SK-N-SH treated with all-trans-retinoic acid at 6 μM for 48 hours (cell line): ENCODE measurements around the gene C6orf89.

Experiments used
- ATAC-seq: fragments of 200-7000 bp; cut with Tn5 transposase; 3 replicates; pipeline ENCODE4 v1.9.1; 2020; ENCODE audit warnings: mild to moderate bottlenecking, moderate library complexity
- BACH2 ChIP-seq: fragments of 250-450 bp; sonication (Bioruptor Pico); IDR thresholded peaks from 2 replicates; pipeline ENCODE4 v1.9.0; 2021; ENCODE audit warnings: mild to moderate bottlenecking, borderline replicate concordance
- CSDC2 ChIP-seq: fragments of 250-450 bp; sonication (Bioruptor Pico); IDR thresholded peaks from 2 replicates; pipeline ENCODE4 v1.5.0; 2020; ENCODE audit warnings: mild to moderate bottlenecking, moderate library complexity
- ESRRG ChIP-seq: fragments of 250-450 bp; sonication (Bioruptor Pico); IDR thresholded peaks from 2 replicates; pipeline ENCODE4 v1.6.1; 2021; ENCODE audit warnings: mild to moderate bottlenecking
- GLIS3 ChIP-seq: fragments of 250-450 bp; sonication (Bioruptor Pico); IDR thresholded peaks from 2 replicates; pipeline ENCODE4 v1.5.0; 2020; ENCODE audit warnings: mild to moderate bottlenecking, moderate library complexity
- ISL1 ChIP-seq: fragments of 250-450 bp; sonication (Bioruptor Pico); IDR thresholded peaks from 2 replicates; pipeline ENCODE4 v2.1.2; 2022; ENCODE audit warnings: mild to moderate bottlenecking, moderate library complexity
- OSR1 ChIP-seq: fragments of 250-450 bp; sonication (Bioruptor Pico); IDR thresholded peaks from 2 replicates; pipeline ENCODE4 v1.8.0; 2022; ENCODE audit warnings: moderate library complexity, mild to moderate bottlenecking, inconsistent platforms
- POU6F1 ChIP-seq: fragments of 250-450 bp; sonication (Bioruptor Pico); IDR thresholded peaks from 2 replicates; pipeline ENCODE4 v1.8.0; 2021; ENCODE audit warnings: low read depth, mild to moderate bottlenecking, moderate library complexity, borderline replicate concordance
- PPARA ChIP-seq: fragments of 250-450 bp; sonication (Bioruptor Pico); IDR thresholded peaks from 2 replicates; pipeline ENCODE4 v1.5.0; 2020; ENCODE audit warnings: mild to moderate bottlenecking, borderline replicate concordance
- RARB ChIP-seq: fragments of 250-450 bp; sonication (Bioruptor Pico); IDR thresholded peaks from 2 replicates; pipeline ENCODE4 v1.8.0; 2021; ENCODE audit warnings: mild to moderate bottlenecking, moderate library complexity
- SNAI2 ChIP-seq: fragments of 250-450 bp; sonication (Bioruptor Pico); IDR thresholded peaks from 2 replicates; pipeline ENCODE4 v1.5.0; 2020; ENCODE audit warnings: mild to moderate bottlenecking, moderate library complexity
- TCF4 ChIP-seq: fragments of 250-450 bp; sonication (Bioruptor Pico); IDR thresholded peaks from 2 replicates; pipeline ENCODE4 v1.8.0; 2021; ENCODE audit warnings: mild to moderate bottlenecking, moderate library complexity, borderline replicate concordance
- TOX ChIP-seq: fragments of 250-450 bp; sonication (Bioruptor Pico); IDR thresholded peaks from 2 replicates; pipeline ENCODE4 v1.8.0; 2021; ENCODE audit warnings: mild to moderate bottlenecking, moderate library complexity, borderline replicate concordance
- TSHZ2 ChIP-seq: fragments of 250-450 bp; sonication (Bioruptor Pico); IDR thresholded peaks from 2 replicates; pipeline ENCODE4 v1.5.0; 2020; ENCODE audit warnings: mild to moderate bottlenecking, moderate library complexity
- ZC3H10 ChIP-seq: fragments of 250-450 bp; sonication (Bioruptor Pico); IDR thresholded peaks from 2 replicates; pipeline ENCODE4 v1.5.1; 2021; ENCODE audit warnings: mild to moderate bottlenecking, moderate library complexity
- ZFP3 ChIP-seq: fragments of 250-450 bp; sonication (Bioruptor Pico); IDR thresholded peaks from 2 replicates; pipeline ENCODE4 v1.5.0; 2020; ENCODE audit warnings: mild to moderate bottlenecking, moderate library complexity
- ZFP30 ChIP-seq: fragments of 450-650 bp; formaldehyde crosslinking; IDR thresholded peaks from 2 replicates; pipeline ENCODE4 v1.5.0; 2022; ENCODE audit warnings: mild to moderate bottlenecking, moderate library complexity
- ZNF565 ChIP-seq: fragments of 450-650 bp; formaldehyde crosslinking; conservative IDR thresholded peaks from 2 replicates; pipeline ENCODE4 v1.5.0; 2020; ENCODE audit warnings: low read depth, mild to moderate bottlenecking, moderate library complexity
- ZNF70 ChIP-seq: fragments of 450-650 bp; formaldehyde crosslinking; IDR thresholded peaks from 2 replicates; pipeline ENCODE4 v1.5.0; 2020; ENCODE audit warnings: mild to moderate bottlenecking, moderate library complexity
- ZNF8 ChIP-seq: fragments of 450-650 bp; formaldehyde crosslinking; IDR thresholded peaks from 2 replicates; pipeline ENCODE4 v1.5.0; 2020; ENCODE audit warnings: mild to moderate bottlenecking, moderate library complexity
- TF ChIP-seq, protein P1 (sequence below): fragments of 250-450 bp; sonication (Bioruptor Pico); IDR thresholded peaks from 2 replicates; pipeline ENCODE4 v1.5.1; 2020; ENCODE audit warnings: low read depth, mild to moderate bottlenecking, moderate library complexity
- TF ChIP-seq, protein P2 (sequence below): fragments of 250-450 bp; sonication (Bioruptor Pico); IDR thresholded peaks from 2 replicates; pipeline ENCODE4 v1.5.1; 2021; ENCODE audit warnings: mild to moderate bottlenecking, moderate library complexity

The C6orf89 gene

GRCh38 chr6:36944650-36945049 lies 58.9 kb downstream of the C6orf89 start (continued):
- TF ChIP-seq TOX: no peak
- no peak for TF ChIP-seq ZFP30 (CRISPR knock-in tag)
- no peak for TF ChIP-seq CSDC2 (CRISPR knock-in tag)
- no peak for TF ChIP-seq PPARA
- TF ChIP-seq ZFP3 (CRISPR knock-in tag): no peak
- no peak for TF ChIP-seq ISL1 (CRISPR knock-in tag)
- TF ChIP-seq ZNF8: no peak
- no peak for TF ChIP-seq TCF4
- TF ChIP-seq GLIS3 (CRISPR knock-in tag): no peak
- TF ChIP-seq OSR1 (CRISPR knock-in tag): no peak
- no peak for TF ChIP-seq BACH2
- no peak for TF ChIP-seq POU6F1 (CRISPR knock-in tag)
- TF ChIP-seq, all 23 proteins: peak for 0

DNA sequence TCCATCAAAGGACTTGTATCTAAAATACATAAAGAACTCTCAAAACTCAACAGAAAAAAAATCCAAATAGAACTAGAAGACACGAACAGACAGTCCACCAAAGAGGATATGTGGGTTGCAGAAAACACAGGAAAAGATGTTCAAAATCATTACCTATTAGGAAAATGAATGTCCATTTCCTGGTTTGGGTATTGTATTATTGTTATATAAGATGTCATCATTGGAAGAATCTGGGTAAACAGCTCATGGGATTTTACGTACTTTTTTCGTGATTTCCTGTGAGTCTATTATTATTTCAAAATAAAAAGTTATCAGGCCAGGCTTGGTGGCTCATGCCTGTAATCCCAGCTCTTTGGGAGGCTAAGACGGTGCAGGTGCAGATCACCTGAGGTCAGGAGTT lies 59.5 kb downstream of the C6orf89 start:
- TF ChIP-seq TCF4 (no peak), ZFP30 (CRISPR knock-in tag) (no peak), ZNF8 (no peak), ESRRG (no peak), CSDC2 (CRISPR knock-in tag) (no peak), RARB (CRISPR knock-in tag) (no peak)
- TF ChIP-seq, protein P1, sequence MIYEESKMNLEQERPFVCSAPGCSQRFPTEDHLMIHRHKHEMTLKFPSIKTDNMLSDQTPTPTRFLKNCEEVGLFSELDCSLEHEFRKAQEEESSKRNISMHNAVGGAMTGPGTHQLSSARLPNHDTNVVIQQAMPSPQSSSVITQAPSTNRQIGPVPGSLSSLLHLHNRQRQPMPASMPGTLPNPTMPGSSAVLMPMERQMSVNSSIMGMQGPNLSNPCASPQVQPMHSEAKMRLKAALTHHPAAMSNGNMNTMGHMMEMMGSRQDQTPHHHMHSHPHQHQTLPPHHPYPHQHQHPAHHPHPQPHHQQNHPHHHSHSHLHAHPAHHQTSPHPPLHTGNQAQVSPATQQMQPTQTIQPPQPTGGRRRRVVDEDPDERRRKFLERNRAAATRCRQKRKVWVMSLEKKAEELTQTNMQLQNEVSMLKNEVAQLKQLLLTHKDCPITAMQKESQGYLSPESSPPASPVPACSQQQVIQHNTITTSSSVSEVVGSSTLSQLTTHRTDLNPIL (CRISPR knock-in tag): no peak
- ATAC-seq: no peak

GRCh38 chr6:36946526-36946925 lies 60.8 kb downstream of the C6orf89 start:
- no peak for ATAC-seq
- TF ChIP-seq OSR1 (CRISPR knock-in tag): no peak
- no peak for TF ChIP-seq ZFP30 (CRISPR knock-in tag)
- TF ChIP-seq POU6F1 (CRISPR knock-in tag): no peak
- TF ChIP-seq TSHZ2 (CRISPR knock-in tag): no peak
- TF ChIP-seq, protein P2, sequence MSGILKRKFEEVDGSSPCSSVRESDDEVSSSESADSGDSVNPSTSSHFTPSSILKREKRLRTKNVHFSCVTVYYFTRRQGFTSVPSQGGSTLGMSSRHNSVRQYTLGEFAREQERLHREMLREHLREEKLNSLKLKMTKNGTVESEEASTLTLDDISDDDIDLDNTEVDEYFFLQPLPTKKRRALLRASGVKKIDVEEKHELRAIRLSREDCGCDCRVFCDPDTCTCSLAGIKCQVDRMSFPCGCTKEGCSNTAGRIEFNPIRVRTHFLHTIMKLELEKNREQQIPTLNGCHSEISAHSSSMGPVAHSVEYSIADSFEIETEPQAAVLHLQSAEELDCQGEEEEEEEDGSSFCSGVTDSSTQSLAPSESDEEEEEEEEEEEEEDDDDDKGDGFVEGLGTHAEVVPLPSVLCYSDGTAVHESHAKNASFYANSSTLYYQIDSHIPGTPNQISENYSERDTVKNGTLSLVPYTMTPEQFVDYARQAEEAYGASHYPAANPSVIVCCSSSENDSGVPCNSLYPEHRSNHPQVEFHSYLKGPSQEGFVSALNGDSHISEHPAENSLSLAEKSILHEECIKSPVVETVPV (CRISPR knock-in tag): no peak
- TF ChIP-seq CSDC2 (CRISPR knock-in tag): no peak
- TF ChIP-seq GLIS3 (CRISPR knock-in tag): no peak
- TF ChIP-seq ESRRG: no peak
- TF ChIP-seq ISL1 (CRISPR knock-in tag): no peak
- TF ChIP-seq, protein P1 (CRISPR knock-in tag): no peak
- TF ChIP-seq TOX: no peak
- no peak for TF ChIP-seq ZNF565
- no peak for TF ChIP-seq PPARA
- TF ChIP-seq ZNF8: no peak
- TF ChIP-seq ZNF70 (CRISPR knock-in tag): no peak
- TF ChIP-seq ZC3H10 (CRISPR knock-in tag): no peak
- TF ChIP-seq SNAI2 (CRISPR knock-in tag): no peak
- TF ChIP-seq ZFP3 (CRISPR knock-in tag): no peak
